CD4-positive, alpha-beta T cell treated with Interleukin-17A for 4 hours (primary cell): Measurements from ENCODE around the gene CDC42BPA.

Experiments
- DNase-seq: peaks from one replicate; pipeline ENCODE4 v3.0.0-alpha.2; 2020; ENCODE audit warnings: mixed read lengths

Gene CDC42BPA

DNA sequence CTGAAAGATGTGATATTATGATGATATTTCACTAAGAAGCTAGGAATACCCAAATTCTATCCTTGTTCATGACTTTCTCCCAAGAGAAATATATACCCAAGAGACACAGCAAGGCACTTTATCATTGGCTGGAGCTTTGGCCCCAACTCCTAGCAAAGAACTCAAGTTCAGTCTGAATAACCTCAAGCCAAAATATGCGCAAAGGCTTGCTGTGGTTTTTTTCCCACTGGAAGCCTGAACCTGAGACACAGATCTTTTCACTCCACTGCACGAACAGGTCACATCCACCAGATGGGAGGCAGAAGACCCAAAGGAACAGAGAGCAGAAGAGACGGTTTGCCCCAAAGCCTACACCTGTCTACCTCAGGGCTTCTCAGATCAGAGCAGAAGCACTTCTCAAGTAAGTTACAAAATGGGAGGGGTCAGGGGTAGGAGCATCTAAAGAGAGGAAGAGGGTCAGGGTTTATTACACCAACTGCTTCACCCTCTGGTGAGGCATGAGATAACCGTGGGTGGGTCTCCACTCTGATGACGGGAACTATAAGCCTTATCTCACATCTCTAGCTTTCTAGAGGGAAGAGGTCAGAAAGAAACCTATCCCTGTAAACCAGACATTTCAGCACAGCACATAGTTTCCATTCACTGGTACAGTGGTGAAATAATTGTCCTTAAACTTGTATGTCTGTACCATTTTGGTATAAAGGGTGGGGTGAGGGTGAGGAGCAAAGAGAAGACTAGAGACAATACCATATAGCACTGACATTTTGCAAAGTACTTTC is 17.1 kb upstream of the CDC42BPA start:
- no peak for DNase-seq

- no peak for DNase-seq
Measured at GRCh38 chr1:227333423-227333822, 15.1 kb upstream of the CDC42BPA start.

DNA sequence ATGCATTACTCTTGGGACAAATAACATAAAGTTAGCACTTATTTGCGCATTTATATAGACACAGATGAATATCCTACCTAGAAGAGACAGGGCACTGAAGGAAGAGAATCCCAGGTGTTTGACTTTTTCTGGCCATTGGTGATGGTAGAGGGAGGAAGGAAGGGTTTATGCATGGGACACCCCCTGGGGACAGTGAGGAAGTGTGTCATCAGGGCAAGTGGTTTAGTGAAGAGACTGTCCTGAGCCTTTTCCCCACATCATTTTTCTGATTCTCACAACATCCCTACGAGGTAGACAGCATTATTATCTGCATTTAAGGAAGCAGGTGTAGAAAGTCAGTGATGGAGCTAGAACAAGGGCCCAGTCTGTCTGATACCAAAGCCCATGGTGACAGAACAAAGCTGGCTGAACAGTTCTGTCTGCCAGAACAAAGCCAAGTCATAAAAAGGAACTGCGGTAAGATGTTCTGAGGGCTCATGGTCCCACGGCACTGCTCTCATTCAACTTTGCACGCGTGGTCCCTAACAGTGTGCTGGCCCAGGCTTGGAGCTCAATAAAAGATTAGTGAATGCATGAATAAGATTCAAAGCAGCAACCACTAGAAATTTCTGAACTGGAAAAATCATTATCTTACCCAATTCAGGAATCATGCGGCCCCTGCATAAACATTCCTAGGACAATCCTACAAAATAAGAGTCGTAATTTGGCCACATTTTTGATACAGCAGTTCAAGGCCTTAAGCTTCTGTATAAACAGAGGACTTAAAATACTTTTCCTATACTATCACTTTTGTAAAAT is 12.2 kb upstream of the CDC42BPA start:
- no peak for DNase-seq

DNA sequence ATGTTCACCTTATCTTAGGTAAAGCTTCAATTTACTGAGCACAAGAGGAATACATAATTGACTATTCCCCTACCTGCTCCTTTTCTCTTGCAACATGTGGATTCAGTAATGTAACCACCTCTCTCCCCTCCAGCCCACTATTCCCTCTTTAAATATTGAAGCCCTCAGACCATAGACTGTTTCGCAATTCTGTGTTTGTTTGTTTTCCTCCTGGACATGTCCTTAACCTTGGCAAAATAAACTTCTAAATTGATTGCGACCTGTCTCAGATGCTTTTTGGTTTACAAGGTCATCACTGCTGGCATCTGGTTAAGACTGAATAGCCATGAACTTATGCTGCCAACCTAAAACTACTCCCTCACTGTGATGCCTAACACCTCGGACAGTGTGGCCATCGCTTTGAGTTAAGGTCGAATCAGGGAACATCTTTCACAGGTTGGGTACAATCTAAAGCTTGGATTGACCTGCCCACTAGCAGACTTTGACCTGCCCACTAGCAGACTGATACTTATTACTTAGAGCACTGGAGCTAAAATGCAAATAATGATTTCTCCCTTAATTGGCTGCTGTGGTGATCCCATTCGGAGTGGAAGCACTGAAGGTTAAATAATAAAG is 10.2 kb upstream of the CDC42BPA start:
- no peak for DNase-seq

- DNase-seq, result no peak
Measured at GRCh38 chr1:227325156-227325555, 6.9 kb upstream of the CDC42BPA start.

- no peak for DNase-seq
Measured at GRCh38 chr1:227323967-227324268, 5.6 kb upstream of the CDC42BPA start.

- DNase-seq, result no peak
Measured at GRCh38 chr1:227323171-227323966, 5.1 kb upstream of the CDC42BPA start.

GRCh38 chr1:227322376-227322775 is 4.1 kb upstream of the CDC42BPA start:
- no peak for DNase-seq

GRCh38 chr1:227321035-227321434 is 2.7 kb upstream of the CDC42BPA start:
- no peak for DNase-seq

DNA sequence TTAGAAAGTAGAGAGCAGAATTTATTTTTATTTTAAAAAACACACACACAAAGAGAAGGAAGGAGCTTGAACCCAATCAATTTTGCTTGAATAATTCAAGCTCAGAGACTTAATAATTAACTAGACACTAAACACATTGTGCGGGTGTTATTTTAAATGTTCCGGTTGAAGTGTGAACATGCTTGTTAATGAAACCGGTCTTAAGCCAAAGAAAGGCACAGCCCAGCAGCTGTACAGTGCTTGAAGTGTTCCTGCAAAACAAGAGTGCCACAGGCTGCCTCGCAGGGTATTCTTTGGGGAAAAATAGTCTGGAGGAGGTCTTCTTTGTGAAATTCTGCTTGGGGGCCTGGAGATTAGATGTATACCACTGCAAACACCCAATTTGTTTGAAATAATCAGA is 2.2 kb upstream of the CDC42BPA start:
- DNase-seq, result no peak

DNA sequence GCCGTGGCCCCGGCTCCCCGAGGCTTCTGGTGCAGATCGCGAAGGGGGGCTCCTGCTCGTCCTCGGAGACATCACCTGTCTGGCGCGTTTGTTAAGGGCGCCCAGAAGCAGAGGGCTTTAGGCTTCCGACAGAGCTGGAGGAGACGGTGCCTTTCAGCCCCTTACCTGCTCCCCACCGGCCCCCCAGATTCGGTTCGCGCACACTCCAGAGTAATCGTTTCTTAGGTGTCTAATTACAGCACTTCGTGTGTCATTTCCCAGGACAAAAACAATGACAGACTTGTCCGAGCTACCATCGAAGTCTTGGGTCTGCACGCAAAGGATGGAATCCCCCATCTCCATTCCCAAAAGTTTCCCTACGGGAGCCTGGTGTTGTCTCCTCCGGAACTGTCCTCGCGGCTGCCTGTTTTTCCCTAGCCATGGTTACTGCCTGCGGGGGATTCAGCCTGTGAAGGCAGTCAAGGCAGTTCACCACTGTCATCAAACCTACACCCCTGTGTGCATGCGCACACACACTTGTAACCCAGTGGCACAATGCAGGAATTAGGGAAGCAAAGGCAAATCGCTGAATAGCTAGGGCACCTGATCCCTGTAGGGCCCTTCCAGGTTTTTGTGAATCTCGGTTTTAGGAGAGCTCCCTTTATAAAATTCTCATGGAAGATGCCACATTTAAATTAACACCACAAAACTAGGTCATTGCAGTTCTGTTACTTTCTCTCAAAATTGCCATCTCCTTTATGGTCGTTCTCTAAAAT is 738 bp upstream of the CDC42BPA start:
- DNase-seq, result no peak

- no peak for DNase-seq
Measured at GRCh38 chr1:227317523-227318015, 723 bp downstream of the CDC42BPA start.

DNA sequence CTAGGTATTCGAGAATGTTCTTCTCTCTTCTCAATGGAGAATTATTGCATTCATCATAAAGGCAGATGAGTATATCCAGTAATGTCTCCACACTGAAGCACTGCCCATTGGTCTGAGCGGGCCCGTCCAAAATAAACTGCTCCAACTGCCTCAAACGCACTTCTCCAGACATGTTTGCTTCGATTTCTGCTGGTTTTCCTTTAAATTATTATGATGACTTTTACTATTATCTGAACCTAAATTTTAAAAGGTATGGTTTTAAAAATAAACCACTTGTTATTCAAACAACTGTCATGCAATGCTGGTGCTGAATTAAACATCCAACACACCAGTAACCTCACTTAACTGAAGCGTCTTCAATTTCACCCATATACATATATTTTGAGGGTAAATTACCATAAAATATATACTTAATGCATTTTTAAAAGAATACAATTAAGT is 1.3 kb downstream of the CDC42BPA start:
- no peak for DNase-seq

- DNase-seq, result no peak
Measured at GRCh38 chr1:227316456-227316855, 1.8 kb downstream of the CDC42BPA start.

DNA sequence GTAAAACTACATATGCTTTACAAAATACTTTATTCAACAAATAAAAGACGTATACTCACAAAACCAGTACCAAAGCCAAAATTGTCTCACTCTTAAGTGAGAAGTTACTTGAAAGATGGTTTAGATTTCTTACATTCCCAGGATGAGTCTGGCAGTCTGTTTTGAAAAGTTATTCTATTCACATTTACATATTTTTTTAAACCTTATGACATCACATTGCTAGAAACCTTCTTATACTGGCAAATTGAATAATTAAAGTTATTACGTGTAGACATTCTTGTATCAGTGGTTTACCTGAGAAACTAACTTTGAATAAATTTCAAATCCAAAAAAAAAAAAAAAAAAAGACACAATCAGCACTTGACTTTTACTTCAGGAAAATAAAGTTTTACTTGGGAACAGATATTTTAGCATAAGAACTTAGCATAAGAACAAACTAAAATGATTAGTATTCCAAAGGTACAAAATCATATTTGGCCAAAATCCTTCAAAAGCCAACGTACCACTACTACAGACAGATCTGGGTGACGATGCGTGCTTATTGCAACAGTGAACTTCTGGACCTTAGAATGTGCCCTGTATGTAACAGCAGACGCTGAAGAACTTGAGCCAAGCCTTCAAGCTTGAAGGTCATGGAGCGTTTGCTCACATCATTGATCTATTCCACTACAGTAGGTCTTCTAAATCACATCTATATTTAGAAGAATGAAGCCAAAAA is 2.5 kb downstream of the CDC42BPA start:
- DNase-seq, result no peak

DNA sequence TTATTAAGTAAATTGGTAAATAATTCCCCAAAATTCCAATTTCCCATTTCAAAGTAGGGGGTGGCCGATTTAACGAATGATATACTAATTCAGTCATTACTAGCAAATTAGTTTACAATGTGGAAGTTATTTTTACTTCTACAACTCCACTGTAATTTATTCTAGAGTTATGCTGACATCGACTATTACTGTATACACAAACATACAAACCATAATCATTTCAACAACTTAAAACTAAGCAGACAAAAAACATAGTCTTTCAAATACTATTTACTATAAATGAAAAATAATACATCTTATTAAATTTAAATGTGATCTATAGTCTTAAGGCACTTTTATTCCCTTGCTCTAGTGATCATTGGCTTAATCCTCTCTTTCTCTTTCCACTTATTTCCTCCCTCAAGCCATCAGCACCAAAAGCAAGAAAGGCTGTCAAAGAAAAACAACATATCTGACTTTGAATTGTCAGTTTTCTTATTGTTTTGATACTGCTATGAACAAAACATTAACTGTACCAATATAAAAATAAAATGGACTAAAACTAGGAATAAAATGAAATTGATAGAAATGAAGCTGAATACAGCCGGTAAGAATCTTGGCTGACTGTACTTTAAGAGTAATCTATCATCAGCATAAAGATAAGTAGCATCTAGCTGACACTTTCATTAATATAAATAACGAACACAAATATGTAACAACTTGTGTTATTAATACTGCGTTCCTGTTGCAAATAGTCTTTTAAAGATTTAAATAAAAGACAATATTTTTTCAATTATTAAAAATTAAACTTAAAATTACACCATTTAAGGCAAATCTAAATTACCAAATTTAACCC is 4.1 kb downstream of the CDC42BPA start:
- DNase-seq, result no peak

GRCh38 chr1:227312361-227313025 is 5.8 kb downstream of the CDC42BPA start:
- no peak for DNase-seq

DNA sequence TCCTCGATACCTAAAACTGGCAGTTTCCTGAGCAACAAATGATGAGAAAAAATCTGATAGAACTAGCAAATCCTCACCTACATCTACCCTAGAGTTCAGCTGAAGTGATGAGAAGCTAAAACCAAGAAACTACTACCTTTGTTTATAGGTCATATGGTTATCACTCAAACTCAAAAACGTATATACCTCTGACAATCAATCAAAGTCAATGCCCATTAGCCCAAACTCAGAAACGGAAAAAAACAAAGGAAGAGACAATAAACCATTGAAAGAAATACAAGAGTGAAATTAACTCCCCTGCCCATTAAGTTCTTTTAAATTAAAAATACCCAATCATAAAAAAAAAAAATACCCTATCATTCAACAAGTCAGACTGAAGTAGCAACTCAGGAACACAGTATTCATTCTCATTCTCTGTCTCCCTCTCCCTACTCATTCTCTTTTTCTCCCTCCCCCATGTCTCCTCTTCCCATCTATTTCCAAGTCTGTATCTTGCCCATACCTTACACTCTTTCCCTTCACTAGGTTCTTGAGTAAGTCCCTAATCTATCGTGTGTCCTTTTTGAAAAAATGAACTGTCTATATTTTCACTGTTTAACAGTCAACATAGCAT is 6.8 kb downstream of the CDC42BPA start:
- DNase-seq, result no peak
